Esophagus muscularis mucosa (tissue), 4 donors: Measurements from ENCODE around the gene AQP11. TPM values are rescaled to one million over a fixed set of nuclear protein-coding genes. Genes with fewer than 3 reads are reported as not detected.

Experiments
- DNase-seq: peaks from one replicate; pipeline ENCODE4 v3.0.0-alpha.2; 2017; ENCODE audit errors: extremely low spot score
- H3K27ac ChIP-seq, 4 donors: fragments of 200-600 bp; sonication (generic); replicated peaks in 1 of 4; 1 replicate in 3 of 4; 2 replicates in 1 of 4; pipeline ENCODE4 v1.5.1; 2016 to 2019; ENCODE audit warnings: mild to moderate bottlenecking in 1 of 4
- H3K27me3 ChIP-seq, 4 donors: fragments of 200-600 bp; sonication (generic); one replicate each; pipeline versions ENCODE4 v1.5.1 to v1.6.0; 2016 to 2019
- H3K36me3 ChIP-seq, 4 donors: fragments of 200-600 bp; sonication (generic); one replicate each; pipeline ENCODE4 v1.5.1; 2016 to 2019
- H3K4me1 ChIP-seq, 4 donors: fragments of 200-600 bp; sonication (generic); one replicate each; pipeline ENCODE4 v1.5.1; 2016 to 2019
- H3K4me3 ChIP-seq, 4 donors: fragments of 200-600 bp; sonication (generic); 1 replicate in 2 of 4; 2 replicates in 2 of 4; pipeline ENCODE4 v1.5.1; 2016 to 2019; ENCODE audit warnings: mild to moderate bottlenecking in 4 of 4, moderate library complexity in 1 of 4
- H3K9me3 ChIP-seq, 4 donors: fragments of 200-600 bp; sonication (generic); 1 replicate in 3 of 4; 2 replicates in 1 of 4; pipeline ENCODE4 v1.5.1; 2016 to 2019
- CTCF ChIP-seq, 3 experiments: fragments of 200-600 bp in 2 of 3; fragments of 450-650 bp in 1 of 3; sonication (generic) in 2 of 3; IDR thresholded peaks; one replicate each; pipeline ENCODE4 v1.5.1; 2017 to 2019; ENCODE audit warnings: antibody characterized with exemption in 3 of 3, mild to moderate bottlenecking in 2 of 3, moderate library complexity in 1 of 3
- EP300 ChIP-seq: sonication (generic); formaldehyde crosslinking; IDR thresholded peaks from one replicate; pipeline ENCODE4 v1.6.1; 2017; ENCODE audit warnings: antibody characterized with exemption
- POLR2A ChIP-seq: fragments of 450-650 bp; IDR thresholded peaks from one replicate; pipeline ENCODE4 v1.6.1; 2017; ENCODE audit warnings: antibody characterized with exemption, moderate library complexity, mild to moderate bottlenecking, low read depth
- POLR2AphosphoS5 ChIP-seq, 2 donors: sonication (generic); formaldehyde crosslinking; IDR thresholded peaks; one replicate each; pipeline ENCODE4 v1.6.1; 2017; ENCODE audit warnings: antibody characterized with exemption in 2 of 2
- WGBS: methylation state at CpG from one replicate; pipeline ENCODE4 v1.1.5; 2018; 5-methylcytosine and 5-hydroxymethylcytosine counted together
- intact Hi-C: fragments of 100-400 bp; cut with DNase I; formaldehyde crosslinking; loops from one replicate; pipeline ENCODE4 v1.15.1; 2023
- total RNA-seq, 4 donors: library from RNA; depleted of rRNA; stranded (reverse); fragments of >200 nt; gene quantifications; one replicate each; pipeline versions ENCODE4 v1.1.0 to v1.2.1, GENCODE V29; 2016

AQP11 gene
- total RNA-seq, 4 donors from 2014 or later, result under 0.01 to 0.69 (median 0.18) TPM

GRCh38 chr11:77580712-77581337 is 8.9 kb upstream of the AQP11 start:
- H3K4me3 ChIP-seq, result no peak overlapping the region
- no peaks in the 10 kb centered on the region for H3K4me1 ChIP-seq
- 88% methylated on average over 5 of the region's 5 CpGs for WGBS
- no peaks in the 10 kb centered on the region for H3K27me3 ChIP-seq
- intact Hi-C loops, result no loop called here
- TF ChIP-seq POLR2AphosphoS5 (IDR thresholded peaks at IDR 0.05) (no peak), CTCF (IDR thresholded peaks at IDR 0.05) (no peak), POLR2A (no peak), EP300 (no peak)
- no peaks in the 10 kb centered on the region for H3K9me3 ChIP-seq
- no peak overlapping the region for H3K27ac ChIP-seq
- no peak for DNase-seq
- H3K36me3 ChIP-seq, result no peaks in the 10 kb centered on the region

- peak overlapping the region; percentile 81 to 89 (median 85) for H3K27ac ChIP-seq
- H3K4me1 ChIP-seq, result peaks cover 11 to 22% (median 19%) of the 10 kb centered on the region in 4 donors
- H3K9me3 ChIP-seq, result no peaks in the 10 kb centered on the region
- H3K27me3 ChIP-seq, result no peaks in the 10 kb centered on the region
- WGBS, result 5% methylated on average over 11 of the region's 19 CpGs
- no peaks in the 10 kb centered on the region for H3K36me3 ChIP-seq
- DNase-seq, result no peak
- intact Hi-C loops, result no loop called here
- TF ChIP-seq POLR2A, result no peak
- no peak for TF ChIP-seq EP300
- no peak for TF ChIP-seq CTCF (IDR thresholded peaks at IDR 0.05)
- peak in 1 of 2 donors; percentile 15 for TF ChIP-seq POLR2AphosphoS5 (IDR thresholded peaks at IDR 0.05)
- peak overlapping the region; percentile 76 to 83 (median 78) for H3K4me3 ChIP-seq
Measured at GRCh38 chr11:77589181-77589520, 602 bp upstream of the AQP11 start.

GRCh38 chr11:77590194-77590782 is 535 bp downstream of the AQP11 start:
- peak overlapping the region; percentile 76 to 83 (median 78) for H3K4me3 ChIP-seq
- no peak for TF ChIP-seq EP300
- no peak for TF ChIP-seq CTCF (IDR thresholded peaks at IDR 0.05)
- TF ChIP-seq POLR2A, result no peak
- intact Hi-C loops, result no loop called here
- H3K27me3 ChIP-seq, result no peaks in the 10 kb centered on the region
- peaks cover 0 to 6% (median 0%) of the 10 kb centered on the region in 4 donors for H3K36me3 ChIP-seq
- H3K9me3 ChIP-seq, result no peaks in the 10 kb centered on the region
- 12% methylated on average over 19 of the region's 31 CpGs for WGBS
- peak overlapping the region; percentile 81 to 89 (median 85) for H3K27ac ChIP-seq
- H3K4me1 ChIP-seq, result peaks cover 11 to 22% (median 19%) of the 10 kb centered on the region in 4 donors
- DNase-seq, result no peak

GRCh38 chr11:77592727-77593126 is 3.0 kb downstream of the AQP11 start:
- no peak for TF ChIP-seq POLR2AphosphoS5 (IDR thresholded peaks at IDR 0.05)
- TF ChIP-seq POLR2A, result no peak
- TF ChIP-seq EP300, result no peak
- TF ChIP-seq CTCF (IDR thresholded peaks at IDR 0.05), result no peak
- Histone ChIP-seq H3K4me3 (no peak overlapping the region), H3K27ac (no peak overlapping the region), H3K36me3 (peaks cover 0 to 6% (median 0%) of the 10 kb centered on the region in 4 donors), H3K27me3 (no peaks in the 10 kb centered on the region), H3K9me3 (no peaks in the 10 kb centered on the region), H3K4me1 (peaks cover 11 to 22% (median 19%) of the 10 kb centered on the region in 4 donors)
- intact Hi-C loops, result no loop called here
- no peak for DNase-seq
- 85% methylated on average over 2 of the region's 2 CpGs for WGBS

GRCh38 chr11:77593883-77594282 is 4.1 kb downstream of the AQP11 start:
- intact Hi-C loops, result no loop called here
- no peak for TF ChIP-seq CTCF (IDR thresholded peaks at IDR 0.05)
- no peak for TF ChIP-seq POLR2AphosphoS5 (IDR thresholded peaks at IDR 0.05)
- no peak for TF ChIP-seq EP300
- no peak for TF ChIP-seq POLR2A

More at GRCh38 chr11:77593883-77594282, 4.1 kb downstream of the AQP11 start:
- H3K36me3 ChIP-seq, result peaks cover 0 to 6% (median 0%) of the 10 kb centered on the region in 4 donors
- no peaks in the 10 kb centered on the region for H3K27me3 ChIP-seq
- no peaks in the 10 kb centered on the region for H3K9me3 ChIP-seq
- DNase-seq, result no peak
- peaks cover 6 to 14% (median 12%) of the 10 kb centered on the region in 4 donors for H3K4me1 ChIP-seq
- H3K27ac ChIP-seq, result no peak overlapping the region
- H3K4me3 ChIP-seq, result no peak overlapping the region
